Measurements from ENCODE around the gene PNPLA3.

GRCh38 chr22:43922123-43922522, 1.5 kb upstream of the PNPLA3 start:
- TF ChIP-seq, protein P1, sequence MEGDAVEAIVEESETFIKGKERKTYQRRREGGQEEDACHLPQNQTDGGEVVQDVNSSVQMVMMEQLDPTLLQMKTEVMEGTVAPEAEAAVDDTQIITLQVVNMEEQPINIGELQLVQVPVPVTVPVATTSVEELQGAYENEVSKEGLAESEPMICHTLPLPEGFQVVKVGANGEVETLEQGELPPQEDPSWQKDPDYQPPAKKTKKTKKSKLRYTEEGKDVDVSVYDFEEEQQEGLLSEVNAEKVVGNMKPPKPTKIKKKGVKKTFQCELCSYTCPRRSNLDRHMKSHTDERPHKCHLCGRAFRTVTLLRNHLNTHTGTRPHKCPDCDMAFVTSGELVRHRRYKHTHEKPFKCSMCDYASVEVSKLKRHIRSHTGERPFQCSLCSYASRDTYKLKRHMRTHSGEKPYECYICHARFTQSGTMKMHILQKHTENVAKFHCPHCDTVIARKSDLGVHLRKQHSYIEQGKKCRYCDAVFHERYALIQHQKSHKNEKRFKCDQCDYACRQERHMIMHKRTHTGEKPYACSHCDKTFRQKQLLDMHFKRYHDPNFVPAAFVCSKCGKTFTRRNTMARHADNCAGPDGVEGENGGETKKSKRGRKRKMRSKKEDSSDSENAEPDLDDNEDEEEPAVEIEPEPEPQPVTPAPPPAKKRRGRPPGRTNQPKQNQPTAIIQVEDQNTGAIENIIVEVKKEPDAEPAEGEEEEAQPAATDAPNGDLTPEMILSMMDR (IDR thresholded peaks at IDR 0.05; ENCODE audit: insufficient read depth, low read length): no peak
- no peak for TF ChIP-seq POLR2AphosphoS5 (IDR thresholded peaks at IDR 0.05; ENCODE audit: low read depth)
- no peak for TF ChIP-seq REST (IDR thresholded peaks at IDR 0.05; ENCODE audit: insufficient replicate concordance, low read depth)
- TF ChIP-seq SPI1 (IDR thresholded peaks at IDR 0.05; ENCODE audit: borderline replicate concordance, low read depth): no peak
- TF ChIP-seq GABPA (IDR thresholded peaks at IDR 0.05; ENCODE audit: low read depth): no peak
